DMS153 (cell line): ENCODE measurements around the gene NPDC1.
"Not testable (repeated sequence)": the region's sequence is repeated elsewhere in the genome, so short reads cannot be mapped to it uniquely, and the experiment has no call there.

ENCODE experiments used
- DNase-seq: peaks from one replicate; lab custom pipeline; 2025; lab: John Stamatoyannopoulos, UW

Gene NPDC1

DNA sequence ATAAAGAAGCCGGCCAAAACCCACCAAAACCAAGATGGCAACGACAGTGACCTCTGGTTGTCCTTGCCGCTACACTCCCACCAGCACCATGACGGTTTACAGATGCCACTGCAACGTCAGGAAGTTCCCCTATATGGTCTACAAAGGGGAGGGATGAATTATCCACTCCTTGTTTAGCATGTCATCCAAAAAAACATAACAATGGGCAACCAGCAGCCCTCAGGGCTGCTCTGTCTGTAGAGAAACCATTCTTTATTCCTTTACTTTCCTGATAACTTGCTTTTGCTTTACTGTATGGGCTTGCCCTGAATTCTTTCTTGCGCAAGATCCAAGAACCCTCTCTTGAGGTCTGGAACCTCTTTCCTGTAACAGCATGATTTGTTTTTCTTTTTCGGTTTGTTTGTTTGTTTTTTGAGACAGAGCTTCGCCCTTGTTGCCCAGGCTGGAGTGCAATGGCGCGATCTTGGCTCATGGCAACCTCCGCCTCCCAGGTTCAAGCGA is 29.3 kb upstream of the NPDC1 start:
- no peak for DNase-seq

DNA sequence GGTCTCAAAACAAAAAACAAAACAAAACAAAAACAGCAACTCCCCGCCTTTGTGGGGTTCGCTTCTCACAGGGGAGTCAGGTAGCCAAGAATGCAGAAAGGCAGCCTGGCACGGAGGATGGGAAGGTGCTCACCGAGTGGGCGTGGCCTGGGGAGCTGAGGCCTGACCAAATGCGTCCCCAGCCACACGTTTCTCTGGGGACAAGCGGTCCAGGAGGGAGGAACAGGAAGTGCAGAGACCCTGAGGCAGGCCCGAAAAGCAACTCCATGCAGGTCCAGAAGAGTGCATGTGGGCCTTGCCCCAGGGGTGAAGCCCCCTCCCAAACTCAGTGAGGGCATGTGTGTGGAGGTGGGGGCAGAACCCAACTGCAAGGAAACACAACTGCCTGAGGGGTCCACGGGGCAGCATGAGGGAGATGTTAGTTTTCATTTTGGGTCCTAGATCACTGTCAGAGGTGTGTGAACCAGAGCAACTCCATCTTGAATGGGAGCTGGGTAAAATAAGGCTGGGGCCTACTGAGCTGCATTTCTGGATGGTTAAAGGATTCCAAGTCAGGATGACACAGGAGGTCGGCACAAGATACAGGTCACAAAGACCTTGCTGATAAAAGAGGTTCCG is 28.8 kb upstream of the NPDC1 start:
- no peak for DNase-seq

DNA sequence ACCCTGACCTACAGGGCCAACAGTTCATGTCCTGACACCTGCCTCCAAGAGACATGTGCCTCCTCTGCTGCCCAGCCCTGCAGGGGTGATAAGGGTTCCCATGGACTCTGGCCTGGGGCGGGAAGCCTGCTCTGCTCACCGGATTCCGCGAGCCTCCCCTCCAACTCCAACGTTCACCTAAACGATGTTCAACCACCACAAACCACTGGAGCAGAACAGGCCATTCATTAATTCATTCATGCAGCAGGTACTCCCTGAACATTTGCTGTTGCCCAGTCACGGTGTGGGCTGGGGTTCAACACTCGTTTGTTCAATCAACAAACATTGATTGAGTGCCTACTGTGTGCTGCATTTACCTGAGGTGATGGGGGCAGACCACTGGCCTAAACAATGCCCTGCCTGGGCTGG is 28.0 kb upstream of the NPDC1 start:
- no peak for DNase-seq

DNA sequence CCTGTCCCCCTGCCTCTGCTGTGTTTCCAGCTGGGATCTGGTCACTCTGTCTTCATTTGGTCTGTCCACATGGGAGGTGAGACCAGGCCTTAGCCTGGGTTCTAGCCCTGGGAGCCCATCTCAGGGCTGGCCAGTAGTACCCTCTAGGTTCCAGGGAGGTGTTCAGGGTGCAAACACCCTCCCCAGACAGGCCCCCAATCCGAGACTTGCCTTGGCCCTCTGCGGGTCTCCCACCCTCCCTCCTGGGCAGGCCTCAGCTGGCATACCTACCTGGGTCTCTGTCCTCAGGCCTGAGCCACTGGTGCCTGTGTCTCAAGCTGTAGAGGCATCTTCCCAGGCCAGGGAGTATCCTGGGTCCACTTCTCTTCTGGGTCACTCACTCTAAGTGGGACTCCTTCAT is 25.3 kb upstream of the NPDC1 start:
- DNase-seq: no peak

DNA sequence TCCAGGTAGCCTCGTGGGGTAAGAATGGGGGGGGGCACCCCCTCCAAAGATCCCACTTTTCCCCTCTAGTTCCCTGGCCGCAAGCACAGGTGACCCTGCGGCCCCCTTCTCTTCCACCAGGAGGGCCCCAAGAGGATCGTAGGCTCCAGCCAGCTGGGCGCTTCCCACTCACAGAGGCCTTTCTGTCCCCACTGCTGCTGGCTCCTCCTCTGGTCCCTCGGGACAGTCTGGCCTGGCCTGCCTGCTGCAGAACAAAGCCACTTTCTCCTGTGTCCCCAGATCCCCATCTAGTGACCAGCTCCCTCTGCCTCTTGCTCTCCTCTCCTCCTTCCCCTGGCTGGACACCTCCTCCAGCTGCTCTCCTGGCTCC is 24.9 kb upstream of the NPDC1 start:
- DNase-seq: peak; percentile 48

DNA sequence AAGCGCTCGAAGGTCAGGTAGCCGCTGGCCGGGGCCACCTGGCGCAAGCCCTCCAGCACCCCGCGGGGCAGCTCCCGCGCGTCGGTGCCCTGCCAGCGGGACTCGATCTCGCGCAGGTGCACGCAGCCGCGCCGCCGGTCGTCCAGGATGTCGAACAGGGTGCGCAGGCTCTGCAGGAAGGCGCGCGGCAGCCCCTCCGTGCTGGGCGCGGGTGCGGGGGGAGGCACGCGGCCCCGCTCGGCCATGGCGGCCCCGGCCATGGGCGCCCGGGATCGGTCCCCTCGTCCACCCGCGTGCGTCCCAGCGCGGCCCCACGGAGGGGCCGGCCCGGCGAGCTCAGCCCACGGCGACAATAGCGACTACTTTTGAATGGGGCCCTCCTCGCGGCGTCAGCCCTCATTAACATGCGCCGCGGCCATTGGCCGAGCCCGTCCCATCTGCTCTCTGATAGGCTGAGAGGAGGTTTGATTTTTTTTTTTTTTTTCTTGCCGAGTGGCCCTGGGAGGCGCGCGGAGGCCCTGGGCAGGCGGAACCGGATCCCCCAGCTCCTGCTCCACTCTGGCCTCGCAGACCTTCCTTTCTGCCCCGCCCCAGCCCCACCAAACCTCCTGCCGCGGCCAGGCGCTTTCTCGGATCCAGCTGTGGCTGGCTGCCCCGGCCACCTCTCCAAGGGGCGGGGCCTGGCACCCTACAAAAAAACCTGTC is 24.4 kb upstream of the NPDC1 start, which contains the start of gene SAPCD2:
SAPCD2 (minus strand) TSS at position 357 of the 705 bp plus-strand sequence; CDS start at position 260, 97 bp downstream.
- peak; percentile 94 for DNase-seq

DNA sequence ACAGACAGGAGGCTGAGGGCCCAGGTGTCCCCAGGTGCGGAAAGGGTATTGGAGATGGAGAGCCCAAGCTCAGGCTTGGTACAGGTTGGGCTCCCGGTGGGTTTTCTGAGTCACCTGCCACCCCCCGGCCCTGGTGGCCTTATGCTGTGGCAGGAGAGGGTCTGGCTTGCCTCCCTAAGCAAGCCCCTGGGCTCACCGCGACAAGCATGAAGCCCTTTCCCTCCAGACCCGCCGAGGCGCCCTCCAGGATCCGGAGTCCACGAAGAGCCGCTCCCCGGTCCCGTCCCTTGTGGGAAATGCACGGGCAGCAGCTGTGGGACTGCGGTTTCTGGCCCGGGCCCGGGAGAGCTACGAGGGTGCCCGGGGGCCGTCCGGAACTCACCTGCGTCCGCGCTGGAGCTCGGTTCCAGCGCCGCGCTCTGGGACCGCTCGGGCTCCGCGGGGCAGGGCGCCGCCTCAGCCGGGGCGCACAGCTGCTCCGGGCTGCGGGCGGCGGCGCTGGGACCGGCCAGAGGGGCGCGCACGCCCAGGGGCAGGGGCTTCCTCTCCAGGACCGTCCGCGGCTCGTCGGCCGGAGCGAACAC is 23.6 kb upstream of the NPDC1 start:
- DNase-seq: no peak

DNA sequence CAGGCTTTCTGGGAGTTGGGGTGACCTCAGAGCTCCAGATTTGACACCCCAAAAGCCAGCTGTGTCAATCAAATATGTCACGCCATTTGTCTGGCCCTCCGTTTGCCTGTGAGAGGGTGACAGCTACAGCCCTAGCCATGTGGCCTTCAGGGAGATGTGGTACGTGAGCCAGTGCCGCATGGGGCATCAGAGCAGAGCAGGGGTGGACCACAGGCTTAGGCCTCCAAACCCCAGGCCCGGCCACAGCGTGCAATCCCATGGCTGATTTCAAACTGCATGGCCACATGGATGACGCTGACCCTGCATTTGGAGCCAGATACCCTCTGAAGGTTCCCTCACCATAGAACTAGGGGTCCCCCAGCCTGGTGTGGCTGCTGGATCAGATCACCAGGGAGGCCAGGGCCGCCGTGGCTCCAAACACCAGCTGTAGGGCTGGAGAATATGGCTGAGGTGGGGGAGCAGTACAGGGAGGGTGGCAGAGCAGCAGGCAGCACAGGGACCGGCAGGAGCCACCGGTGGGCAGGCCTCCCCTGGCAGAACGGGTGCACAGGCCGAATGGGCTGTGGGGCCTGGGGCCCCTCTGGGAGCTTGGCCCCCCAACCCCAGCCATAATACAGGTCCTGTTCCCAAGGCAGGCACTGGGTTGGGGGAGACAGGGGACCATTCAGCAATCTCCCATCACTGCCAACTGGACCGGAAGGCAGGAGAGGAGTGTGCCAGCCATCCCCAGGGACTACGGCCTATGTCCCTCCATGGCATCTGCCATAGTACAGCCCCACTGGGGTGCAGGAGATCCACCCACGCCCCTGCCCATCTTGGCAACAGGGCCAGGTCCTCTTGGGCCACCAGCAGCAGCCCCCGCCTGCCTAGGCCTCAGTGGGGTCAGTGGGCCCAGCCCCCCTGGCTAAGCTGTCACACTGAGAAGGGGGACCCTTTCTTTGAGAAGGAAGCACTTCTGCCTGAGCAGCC is 22.8 kb upstream of the NPDC1 start:
- no peak for DNase-seq

DNA sequence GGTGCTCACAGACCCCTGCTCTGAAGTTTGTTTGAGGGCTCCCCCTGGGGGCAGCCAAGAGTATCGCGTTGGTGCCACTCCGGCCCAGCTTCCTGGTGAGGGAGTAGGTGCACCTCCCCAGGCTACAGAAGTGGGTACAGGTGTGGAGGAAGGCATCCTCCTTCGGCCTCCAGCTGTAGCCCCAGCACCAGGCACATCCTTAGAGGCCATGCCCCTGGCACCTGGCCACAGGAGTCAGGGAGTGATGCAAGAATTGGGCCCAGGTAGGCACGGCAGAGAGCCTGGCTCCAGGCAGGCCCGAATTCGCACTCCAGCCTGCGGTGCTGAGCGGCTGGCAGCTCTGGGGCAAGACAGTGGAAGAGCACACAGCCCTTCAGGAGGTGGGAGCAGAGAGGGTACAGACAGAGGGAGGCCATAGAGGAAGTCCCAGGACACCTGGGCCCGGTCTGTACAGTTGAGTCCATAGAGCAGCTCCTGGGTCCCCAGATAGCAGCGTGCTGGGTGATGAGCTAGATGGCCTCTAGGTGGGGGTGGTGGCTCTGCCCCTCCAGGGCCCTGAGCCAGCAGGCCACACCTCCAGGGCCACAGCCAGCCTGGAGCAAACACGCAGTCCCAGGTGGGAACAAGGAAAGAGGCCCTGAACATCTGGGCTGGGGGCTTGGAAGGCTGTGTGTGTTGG is 22.0 kb upstream of the NPDC1 start:
- peak; percentile 83 for DNase-seq

DNA sequence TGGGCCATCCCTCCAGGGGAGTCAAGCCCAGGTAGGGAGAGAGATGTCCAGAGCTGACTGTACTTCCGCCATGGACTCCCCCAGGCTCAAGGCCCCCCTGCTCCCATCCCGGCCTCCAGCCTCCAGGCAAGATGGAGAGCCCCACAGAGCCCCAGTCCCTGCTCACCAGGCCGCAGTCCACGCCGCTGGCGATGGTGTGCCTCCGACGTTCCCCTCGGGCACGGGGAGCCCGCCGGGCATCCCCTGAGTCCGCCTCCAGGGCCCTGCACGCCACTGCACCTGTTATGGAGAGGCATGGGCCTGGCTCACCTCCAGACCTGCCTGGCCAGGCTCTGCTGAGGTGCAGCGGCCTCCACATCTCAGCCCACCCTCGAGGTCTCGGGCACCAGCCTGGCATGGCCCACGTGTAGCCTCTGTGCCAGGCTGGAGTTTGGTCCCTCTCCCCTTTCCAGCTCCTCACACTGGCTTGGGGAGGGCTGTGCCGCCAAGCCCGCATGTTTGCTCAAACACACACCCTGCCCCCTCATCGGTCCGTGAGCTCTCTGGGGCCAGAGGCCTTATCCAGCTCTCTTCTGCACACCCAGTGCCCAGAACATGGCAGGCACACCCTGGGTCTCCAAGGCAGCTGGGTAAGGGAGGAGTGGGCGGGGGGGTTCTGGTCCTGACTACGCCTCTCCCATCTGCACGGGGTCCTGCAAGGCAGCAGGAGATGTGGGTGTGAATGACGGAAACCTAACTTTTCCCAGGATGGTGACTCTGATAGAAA is 20.3 kb upstream of the NPDC1 start:
- DNase-seq: no peak

DNA sequence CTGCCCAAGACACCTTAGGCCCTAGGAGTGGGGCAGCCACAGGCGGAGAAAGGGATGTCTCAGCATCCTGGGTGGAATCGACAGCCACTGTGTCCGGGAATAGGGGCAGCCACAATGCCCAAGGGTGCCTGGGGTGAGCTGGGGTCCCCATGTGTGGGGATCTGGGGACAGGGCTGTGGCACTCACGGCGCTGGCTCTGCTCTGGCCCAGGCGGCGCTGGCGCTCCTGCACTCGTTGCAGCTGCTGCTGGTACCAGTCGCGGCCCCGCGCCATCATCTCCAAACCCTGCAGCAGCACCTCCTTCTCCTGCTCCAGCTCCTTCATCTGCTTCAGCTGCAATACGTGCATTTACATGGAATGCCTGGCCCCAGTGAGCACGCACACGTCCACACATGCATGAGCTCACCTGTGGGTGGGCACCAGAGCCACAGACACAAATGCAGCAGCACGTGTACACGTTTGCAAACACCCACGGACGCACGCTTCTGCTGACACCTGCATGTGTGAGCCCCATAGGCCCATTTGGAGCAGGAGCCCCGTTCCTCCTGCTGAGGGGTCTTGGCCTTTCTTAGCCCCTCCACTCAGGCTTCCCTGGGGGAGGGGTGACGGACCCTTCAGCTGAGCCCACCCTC is 19.5 kb upstream of the NPDC1 start:
- no peak for DNase-seq

DNA sequence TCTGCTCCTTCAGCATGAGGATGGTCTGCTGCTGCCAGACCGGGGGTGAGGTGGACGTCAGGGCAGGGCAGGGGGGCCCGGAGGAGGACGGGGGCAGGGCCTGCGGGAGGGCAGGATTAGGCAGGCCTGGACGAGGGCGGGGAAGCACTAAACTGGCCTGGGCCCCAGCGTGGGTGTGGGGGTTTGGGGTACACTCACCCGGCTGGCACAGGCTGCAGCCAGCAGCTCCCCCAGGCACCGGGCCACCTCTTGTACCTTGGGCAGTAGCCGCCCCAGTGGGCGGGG is 18.8 kb upstream of the NPDC1 start:
- no peak for DNase-seq

DNA sequence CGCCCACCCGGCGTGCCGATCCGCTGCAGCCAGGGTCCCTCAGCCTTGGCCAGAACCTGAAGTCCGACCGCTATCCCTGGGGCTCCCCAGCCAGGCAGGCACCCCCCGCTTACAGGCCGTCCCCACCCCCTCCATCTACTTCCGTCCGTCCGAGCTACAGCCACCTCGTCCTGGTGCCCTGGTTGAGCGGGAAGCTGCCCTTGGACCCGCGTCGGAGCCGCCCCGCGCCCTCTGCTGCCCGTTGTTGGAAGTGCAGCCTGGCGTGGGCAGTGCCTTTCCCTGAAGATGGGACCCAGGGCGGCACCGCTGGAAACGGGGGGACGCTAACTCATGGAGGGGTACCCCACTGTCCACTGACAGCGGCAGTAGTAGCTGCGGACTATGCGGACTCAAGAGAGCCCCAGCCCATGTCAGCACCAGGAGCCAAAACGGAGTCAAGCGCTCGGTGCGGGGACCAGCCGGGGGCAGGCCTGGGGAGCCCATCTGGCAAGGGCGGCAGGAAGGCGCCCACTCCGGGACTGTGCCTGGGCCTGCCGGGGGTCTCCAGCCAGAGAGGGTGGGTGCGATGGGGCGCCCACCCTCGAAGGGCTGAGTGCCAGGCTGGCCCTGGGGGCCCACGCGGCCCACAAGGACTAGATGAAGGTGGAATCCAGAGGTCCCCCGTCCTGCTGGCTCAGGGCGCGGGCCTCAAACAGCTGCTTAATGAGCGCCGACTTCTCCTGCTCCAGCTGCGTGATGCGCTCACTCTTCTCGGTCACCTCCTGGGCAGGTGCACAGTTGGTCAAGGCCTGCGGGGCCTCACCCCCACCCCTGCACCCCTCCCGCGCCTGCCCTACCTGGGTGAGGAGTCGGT is 18.3 kb upstream of the NPDC1 start:
- DNase-seq: peak; percentile 14

DNA sequence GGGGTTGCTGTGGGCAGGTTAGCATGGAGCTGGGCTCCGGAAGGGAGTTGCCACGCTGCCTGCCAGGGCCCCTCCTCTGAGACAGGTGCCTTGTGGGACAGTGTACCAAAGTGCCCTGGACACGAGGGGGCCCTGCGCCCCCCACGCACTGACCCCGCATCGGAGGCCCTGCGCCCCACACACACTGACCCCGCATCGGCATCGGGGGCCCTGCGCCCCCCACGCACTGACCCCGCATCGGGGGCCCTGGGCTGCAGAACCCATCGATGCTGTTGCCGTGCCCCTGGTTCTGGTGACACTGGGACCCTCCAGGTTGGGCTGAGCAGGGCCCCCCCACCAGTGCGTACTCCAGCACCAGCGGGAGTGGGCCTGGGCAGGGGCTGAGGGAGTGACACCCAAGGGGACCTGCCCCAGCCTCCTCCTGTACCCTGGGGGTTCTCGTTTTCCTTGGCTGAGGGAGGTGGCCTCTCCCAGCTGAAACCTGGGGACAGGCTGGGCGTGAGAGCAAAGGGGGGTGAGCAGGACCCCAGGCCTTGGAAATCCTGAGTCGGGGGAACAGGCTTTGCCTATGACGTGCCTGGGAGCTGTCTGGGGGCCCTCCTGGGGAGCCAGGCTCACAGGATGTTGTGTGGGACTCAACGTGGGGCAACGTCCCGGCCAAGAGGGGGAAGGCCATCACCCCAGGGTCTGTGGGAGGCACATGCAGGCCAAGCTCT is 17.5 kb upstream of the NPDC1 start:
- DNase-seq: no peak

DNA sequence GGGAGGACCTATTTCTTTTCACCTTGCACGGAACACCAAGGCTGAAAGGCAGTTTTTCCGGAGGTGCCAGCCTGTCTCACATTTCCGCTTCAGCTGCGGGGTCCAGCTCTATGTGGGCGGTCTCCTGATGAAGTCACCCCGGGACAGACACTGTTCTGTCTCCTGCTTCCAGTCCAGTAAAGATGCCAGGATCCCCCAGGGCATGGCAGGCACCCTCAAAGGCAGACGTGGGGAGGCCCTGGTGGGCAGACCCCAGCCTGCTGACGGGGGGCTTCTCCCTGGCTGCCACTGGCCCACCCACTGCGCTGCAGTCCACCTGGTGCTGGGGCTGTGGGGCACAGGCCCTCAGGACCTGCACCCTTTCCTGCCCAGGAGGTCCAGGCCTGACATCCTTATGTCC is 16.8 kb upstream of the NPDC1 start:
- not testable (repeated sequence) for DNase-seq

DNA sequence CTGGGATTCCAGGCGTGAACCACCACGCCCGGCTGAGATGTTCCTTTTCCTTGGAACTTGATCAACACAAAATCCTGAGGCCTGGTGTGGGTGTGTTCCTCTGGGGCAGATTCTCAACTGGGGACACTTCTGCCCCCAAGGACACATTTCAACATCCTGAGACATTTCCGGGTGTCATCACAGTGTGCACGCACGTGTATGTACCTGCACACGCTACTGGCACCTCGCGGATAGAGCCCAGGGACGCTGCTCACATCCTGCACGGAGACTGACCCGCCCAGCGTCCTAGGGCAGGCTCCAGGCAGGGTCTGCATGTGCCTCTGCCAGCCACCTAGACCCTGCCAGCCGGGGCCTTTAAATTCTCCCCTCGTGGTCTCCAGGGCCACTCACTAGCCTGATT is 16.4 kb upstream of the NPDC1 start:
- DNase-seq: no peak

DNA sequence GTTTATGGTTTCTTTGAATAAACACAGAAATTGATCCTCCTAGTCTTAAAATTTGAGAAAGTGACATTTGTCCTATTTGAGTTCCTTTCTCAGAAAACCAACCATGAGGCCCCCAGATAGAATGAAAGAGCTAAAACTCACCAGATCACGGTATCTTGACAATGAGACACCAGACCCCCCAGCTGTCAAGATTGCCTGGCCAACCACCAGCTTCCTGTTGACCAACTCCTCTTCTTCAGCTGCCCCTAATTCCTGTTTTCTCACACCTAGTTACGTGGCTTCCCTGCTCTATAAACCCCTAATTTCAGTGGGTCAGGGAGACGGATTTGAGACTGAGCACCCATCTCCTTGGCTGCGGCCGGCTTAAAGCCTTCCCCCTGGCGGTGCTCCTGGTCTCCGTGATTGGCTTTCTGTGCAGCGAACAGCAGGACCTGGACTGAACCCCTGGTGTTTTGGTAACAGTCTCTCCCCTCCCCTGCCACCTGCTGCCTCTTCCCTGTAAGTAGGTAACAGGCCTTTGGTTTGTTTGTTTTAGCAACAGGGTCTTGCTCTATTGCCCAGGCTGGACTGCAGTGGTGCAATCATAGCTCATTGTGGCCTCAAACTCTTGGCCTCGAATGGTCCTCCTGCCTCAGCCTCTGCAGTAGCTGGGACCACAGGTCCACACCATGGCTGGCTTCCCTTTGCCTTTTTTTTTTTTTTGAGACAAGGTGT is 12.7 kb upstream of the NPDC1 start:
- peak; percentile 33 for DNase-seq

DNA sequence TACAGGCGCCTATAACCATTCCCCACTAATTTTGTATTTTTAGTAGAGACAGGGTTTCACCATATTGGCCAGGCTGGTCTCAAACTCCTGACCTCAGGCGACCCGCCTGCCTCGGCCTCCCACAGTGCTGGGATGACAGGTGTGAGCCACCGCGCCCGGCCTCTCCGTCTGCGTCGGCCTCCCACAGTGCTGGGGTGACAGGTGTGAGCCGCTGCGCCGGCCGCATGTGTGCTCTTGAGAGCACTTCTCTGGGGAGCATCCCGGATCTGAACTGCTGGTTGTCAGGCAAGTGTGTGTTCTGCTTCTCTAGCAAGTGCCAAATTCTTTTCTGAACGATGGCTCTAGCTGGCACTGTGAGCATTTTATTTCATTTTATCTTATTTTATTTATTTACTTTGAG is 11.6 kb upstream of the NPDC1 start:
- peak; percentile 48 for DNase-seq
